Cardiac fibroblast (primary cell): ENCODE measurements around the gene CD46.

Experiments used
- DNase-seq, 2 donors: peaks; one replicate each; pipeline versions ENCODE4 v3.0.0 to v3.0.0-alpha.2; 2010; ENCODE audit warnings: low read depth in 2 of 2
- H3K4me3 ChIP-seq, 2 donors: replicated peaks in 1 of 2; 1 replicate in 1 of 2; 2 replicates in 1 of 2; pipeline ENCODE4 v1.5.1; 2011; ENCODE audit warnings: low read depth in 2 of 2, low read length in 2 of 2, mild to moderate bottlenecking in 2 of 2, moderate library complexity in 1 of 2
- TF ChIP-seq, protein P1 (sequence below): IDR thresholded peaks from one replicate; pipeline ENCODE4 v1.5.1; 2011; ENCODE audit warnings: low read depth, mild to moderate bottlenecking, low read length, inconsistent platforms

Gene CD46

DNA sequence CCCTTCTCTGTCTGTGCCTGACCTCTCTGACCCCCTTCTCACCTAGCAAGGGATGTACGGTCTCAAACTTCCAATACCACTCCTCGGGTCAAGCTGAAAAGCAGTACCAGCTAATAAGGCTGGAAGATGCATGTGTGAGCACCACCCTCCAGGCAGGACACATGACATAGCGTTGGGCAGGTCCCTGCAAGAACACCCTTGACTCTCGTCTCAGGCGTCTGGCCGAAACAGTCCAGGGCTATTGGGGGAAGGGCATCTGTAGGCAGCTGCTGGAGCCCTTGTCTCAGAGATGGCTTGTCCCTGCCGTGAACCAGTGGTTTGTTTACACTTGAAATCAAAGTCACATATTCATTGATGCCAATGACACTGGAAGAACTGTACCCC lies 56.5 kb downstream of the CD46 start:
- DNase-seq = no peak
- TF ChIP-seq, protein P1, sequence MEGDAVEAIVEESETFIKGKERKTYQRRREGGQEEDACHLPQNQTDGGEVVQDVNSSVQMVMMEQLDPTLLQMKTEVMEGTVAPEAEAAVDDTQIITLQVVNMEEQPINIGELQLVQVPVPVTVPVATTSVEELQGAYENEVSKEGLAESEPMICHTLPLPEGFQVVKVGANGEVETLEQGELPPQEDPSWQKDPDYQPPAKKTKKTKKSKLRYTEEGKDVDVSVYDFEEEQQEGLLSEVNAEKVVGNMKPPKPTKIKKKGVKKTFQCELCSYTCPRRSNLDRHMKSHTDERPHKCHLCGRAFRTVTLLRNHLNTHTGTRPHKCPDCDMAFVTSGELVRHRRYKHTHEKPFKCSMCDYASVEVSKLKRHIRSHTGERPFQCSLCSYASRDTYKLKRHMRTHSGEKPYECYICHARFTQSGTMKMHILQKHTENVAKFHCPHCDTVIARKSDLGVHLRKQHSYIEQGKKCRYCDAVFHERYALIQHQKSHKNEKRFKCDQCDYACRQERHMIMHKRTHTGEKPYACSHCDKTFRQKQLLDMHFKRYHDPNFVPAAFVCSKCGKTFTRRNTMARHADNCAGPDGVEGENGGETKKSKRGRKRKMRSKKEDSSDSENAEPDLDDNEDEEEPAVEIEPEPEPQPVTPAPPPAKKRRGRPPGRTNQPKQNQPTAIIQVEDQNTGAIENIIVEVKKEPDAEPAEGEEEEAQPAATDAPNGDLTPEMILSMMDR = no peak
- no peak overlapping the region for H3K4me3 ChIP-seq

DNA sequence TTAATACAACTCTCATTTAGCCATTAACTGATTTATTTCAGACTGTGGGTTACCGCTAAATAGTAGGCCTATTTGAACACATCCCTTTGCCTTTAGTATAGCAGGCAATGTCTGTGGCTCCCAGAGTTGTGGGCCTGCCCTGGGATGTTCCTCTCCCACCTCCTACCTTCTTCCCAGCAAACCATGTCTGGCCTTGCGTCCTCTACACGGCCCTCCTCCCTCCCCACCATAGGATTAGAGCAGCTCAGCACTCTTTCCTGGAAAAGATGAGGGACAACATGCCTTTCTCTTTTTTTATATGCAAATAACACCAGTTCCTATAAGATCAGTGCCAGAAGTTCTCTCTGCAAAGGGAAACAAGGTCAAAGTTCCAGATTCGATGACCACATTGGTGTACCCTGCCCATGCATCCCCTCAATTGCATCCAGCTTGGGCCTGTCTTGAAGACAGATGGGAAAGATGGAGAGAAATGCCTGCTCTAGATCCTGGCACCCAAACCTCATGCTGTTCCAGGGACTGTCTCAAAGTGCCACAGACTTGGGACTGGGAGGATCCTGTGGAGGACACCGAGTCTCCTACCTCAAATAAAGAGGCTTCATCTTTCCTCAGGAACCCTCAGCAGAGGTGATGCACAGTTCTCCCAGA lies 57.2 kb downstream of the CD46 start:
- TF ChIP-seq, protein P1 = no peak
- DNase-seq = no peak
- no peak overlapping the region for H3K4me3 ChIP-seq

DNA sequence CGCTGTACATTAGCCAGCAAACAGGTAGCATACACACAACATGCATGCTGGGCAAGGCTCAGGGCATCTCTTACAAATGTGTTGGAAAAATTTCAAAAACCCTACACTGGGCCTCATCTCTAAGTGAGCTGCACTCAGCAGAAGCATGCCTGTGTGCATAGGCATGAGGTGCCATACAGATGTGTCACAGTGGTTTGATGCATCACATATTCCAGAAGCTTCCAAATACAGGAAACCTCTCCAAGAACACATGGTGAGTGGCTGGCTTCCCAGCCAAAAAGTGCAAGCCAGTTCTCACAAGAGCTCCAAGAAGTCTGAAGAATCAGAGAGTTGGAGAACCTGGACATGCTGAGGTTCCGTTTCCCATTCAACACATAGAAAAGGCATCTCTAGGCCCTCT lies 58.3 kb downstream of the CD46 start:
- H3K4me3 ChIP-seq = no peak overlapping the region
- TF ChIP-seq, protein P1 = no peak
- DNase-seq = peak; percentile 55 to 86

GRCh38 chr1:207810606-207811295 lies 58.9 kb downstream of the CD46 start:
- TF ChIP-seq, protein P1 = no peak
- DNase-seq = no peak
- H3K4me3 ChIP-seq = no peak overlapping the region

DNA sequence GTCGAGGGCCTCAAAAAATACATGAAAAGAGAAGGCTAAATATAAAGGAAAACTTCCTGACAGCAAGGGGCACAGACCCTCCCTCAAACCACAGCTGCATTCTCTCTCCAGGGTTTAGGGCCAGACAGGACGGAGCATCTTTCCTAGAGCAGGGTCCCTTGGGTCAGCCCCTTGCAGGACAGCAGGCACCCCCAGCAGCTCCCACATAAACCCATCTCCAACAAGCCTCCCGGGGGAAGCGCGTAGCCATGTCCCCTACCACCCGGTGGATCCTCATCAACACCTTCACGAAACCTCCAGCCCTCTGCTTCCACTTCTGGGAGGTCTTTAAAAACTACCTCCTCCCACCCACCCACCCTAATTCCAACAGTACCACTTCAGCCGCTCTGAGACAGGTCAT lies 59.5 kb downstream of the CD46 start:
- TF ChIP-seq, protein P1 = no peak
- no peak for DNase-seq
- H3K4me3 ChIP-seq = no peak overlapping the region

DNA sequence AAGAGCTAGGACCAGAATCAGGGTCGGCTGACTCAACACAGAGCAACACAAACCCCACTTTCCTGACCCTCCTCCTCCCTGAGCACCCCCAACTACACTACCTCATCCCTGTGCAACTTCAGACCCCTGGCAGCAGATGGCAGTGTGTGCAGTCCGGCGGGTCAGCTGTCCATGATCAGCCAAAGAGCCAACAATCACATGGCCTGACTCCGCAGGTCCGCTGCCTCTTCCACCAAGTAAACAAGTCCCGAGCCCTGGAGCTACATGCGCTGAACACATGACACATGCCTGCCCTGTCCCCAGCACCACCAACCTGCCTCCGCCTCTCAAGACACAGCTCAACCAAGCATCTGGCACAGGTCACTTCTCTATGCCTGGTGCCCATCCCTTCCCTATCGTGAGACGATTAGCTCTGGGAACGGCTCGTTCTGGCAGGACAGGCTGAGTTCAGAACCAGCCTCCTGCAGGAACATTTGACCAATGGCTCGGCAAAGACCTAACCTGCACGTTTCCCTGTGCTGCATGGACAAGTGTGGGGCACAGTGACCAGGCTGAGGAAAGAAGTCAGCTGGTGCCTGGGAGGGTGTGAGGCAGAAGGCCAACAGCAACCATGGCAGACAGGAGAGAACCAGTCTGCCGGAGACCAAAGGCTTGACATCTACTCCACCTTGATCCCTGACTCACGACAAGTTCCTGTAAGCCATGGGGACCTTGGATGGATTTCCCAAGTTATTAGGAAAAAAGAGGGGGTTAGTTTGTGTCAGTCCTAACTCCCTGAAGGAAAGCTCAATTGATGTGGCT lies 60.3 kb downstream of the CD46 start:
- H3K4me3 ChIP-seq = no peak overlapping the region
- DNase-seq = peak in 1 of 2 donors; percentile 51
- TF ChIP-seq, protein P1 = peak; percentile 43
